GM23338 (cell line): Measurements from ENCODE around the gene NAALADL2. TPM values are rescaled to one million over a fixed set of nuclear protein-coding genes. Genes with fewer than 3 reads are reported as not detected.

Experiments used
- ATAC-seq: fragments of 200-7000 bp; cut with Tn5 transposase; 3 replicates; pipeline ENCODE4 v1.9.1; 2020
- DNase-seq: peaks from one replicate; pipeline ENCODE4 v3.0.0-alpha.2; 2015; ENCODE audit warnings: low spot score
- H2AFZ ChIP-seq: fragments of 200-600 bp; sonication (generic); 2 replicates; pipeline ENCODE4 v1.8.0; 2016; ENCODE audit warnings: antibody characterized with exemption, mild to moderate bottlenecking, moderate library complexity
- H3F3A ChIP-seq: fragments of 200-600 bp; sonication (generic); replicated peaks from 2 replicates; pipeline ENCODE4 v1.8.0; 2017; ENCODE audit warnings: antibody characterized with exemption, mixed run types, low read depth
- H3K27ac ChIP-seq: fragments of 200-600 bp; sonication (generic); 2 replicates; pipeline ENCODE4 v1.6.1; 2016; ENCODE audit warnings: low read depth
- H3K27me3 ChIP-seq: fragments of 200-600 bp; sonication (generic); 2 replicates; pipeline ENCODE4 v1.8.0; 2016; ENCODE audit warnings: mild to moderate bottlenecking, mixed run types, moderate library complexity; ENCODE audit not compliant: insufficient read depth
- H3K36me3 ChIP-seq: fragments of 200-600 bp; sonication (generic); 2 replicates; pipeline ENCODE4 v1.8.0; 2016; ENCODE audit warnings: mild to moderate bottlenecking; ENCODE audit not compliant: insufficient read depth
- H3K4me1 ChIP-seq: fragments of 200-600 bp; sonication (generic); 2 replicates; pipeline ENCODE4 v1.8.0; 2016; ENCODE audit warnings: mild to moderate bottlenecking, moderate library complexity; ENCODE audit not compliant: insufficient read depth
- H3K4me2 ChIP-seq: fragments of 200-600 bp; sonication (generic); 2 replicates; pipeline ENCODE4 v1.7.1; 2017; ENCODE audit warnings: mixed run types
- H3K4me3 ChIP-seq: fragments of 200-600 bp; sonication (generic); 2 replicates; pipeline ENCODE4 v1.6.1; 2016; ENCODE audit warnings: mixed run types
- H3K79me2 ChIP-seq: fragments of 200-600 bp; sonication (generic); replicated peaks from 2 replicates; pipeline ENCODE4 v1.8.0; 2017; ENCODE audit warnings: mild to moderate bottlenecking; ENCODE audit not compliant: insufficient read depth
- H3K9me2 ChIP-seq: fragments of 200-600 bp; sonication (generic); 2 replicates; pipeline ENCODE4 v1.8.0; 2017; ENCODE audit not compliant: insufficient read depth
- H4K20me1 ChIP-seq: fragments of 200-600 bp; sonication (generic); replicated peaks from 2 replicates; pipeline ENCODE4 v1.8.0; 2017; ENCODE audit warnings: mild to moderate bottlenecking; ENCODE audit not compliant: insufficient read depth
- H3K27ac Mint-ChIP-seq: 2 replicates; pipeline ENCODE4 v1.8.0; 2020; ENCODE audit warnings: inconsistent platforms, mild to moderate bottlenecking, moderate library complexity, mixed read lengths
- H3K27me3 Mint-ChIP-seq: 3 replicates; pipeline ENCODE4 v1.8.0; 2022; ENCODE audit warnings: low read depth, mild to moderate bottlenecking, moderate library complexity, mixed read lengths, inconsistent platforms; ENCODE audit not compliant: insufficient read depth, poor library complexity
- H3K36me3 Mint-ChIP-seq: 3 replicates; pipeline ENCODE4 v1.8.0; 2021; ENCODE audit warnings: low read depth, mild to moderate bottlenecking, inconsistent platforms, moderate library complexity, mixed read lengths
- H3K4me1 Mint-ChIP-seq: 3 replicates; pipeline ENCODE4 v1.8.0; 2020; ENCODE audit warnings: mild to moderate bottlenecking, inconsistent platforms, mixed read lengths
- H3K4me3 Mint-ChIP-seq: 3 replicates; pipeline ENCODE4 v1.8.0; 2021; ENCODE audit warnings: moderate library complexity, mild to moderate bottlenecking, inconsistent platforms, mixed read lengths
- H3K9me3 Mint-ChIP-seq: 3 replicates; pipeline ENCODE4 v1.8.0; 2020; ENCODE audit warnings: moderate library complexity, mild to moderate bottlenecking, inconsistent platforms, mixed read lengths
- CREB1 ChIP-seq: fragments of 250-450 bp; sonication (Bioruptor Pico); IDR thresholded peaks from 2 replicates; pipeline ENCODE4 v1.5.0; 2020; ENCODE audit warnings: low read depth, mild to moderate bottlenecking, moderate library complexity
- CTCF ChIP-seq, 2 experiments: fragments of 200-600 bp in 1 of 2; sonication (generic) in 1 of 2; conservative IDR thresholded peaks; 2 replicates each; pipeline versions ENCODE4 v1.5.1 to v1.6.1; 2016 to 2017; ENCODE audit warnings: antibody characterized with exemption in 2 of 2, low read depth in 2 of 2, mild to moderate bottlenecking in 2 of 2, moderate library complexity in 1 of 2
- ETS1 ChIP-seq: IDR thresholded peaks from 2 replicates; pipeline ENCODE4 v1.6.1; 2016; ENCODE audit warnings: antibody characterized with exemption
- EZH2 ChIP-seq: fragments of 200-600 bp; sonication (generic); IDR thresholded peaks from one replicate; pipeline ENCODE4 v1.8.0; 2017; ENCODE audit warnings: antibody characterized with exemption, mild to moderate bottlenecking, low read depth; ENCODE audit not compliant: unreplicated experiment
- EZH2phosphoT487 ChIP-seq: fragments of 200-600 bp; sonication (generic); IDR thresholded peaks from one replicate; pipeline ENCODE4 v1.8.1; 2018; ENCODE audit warnings: antibody characterized with exemption; ENCODE audit not compliant: unreplicated experiment
- JUNB ChIP-seq: IDR thresholded peaks from one replicate; pipeline ENCODE4 v1.6.1; 2016; ENCODE audit warnings: antibody characterized with exemption; ENCODE audit not compliant: unreplicated experiment
- NANOG ChIP-seq: IDR thresholded peaks from 2 replicates; pipeline ENCODE4 v1.6.1; 2016; ENCODE audit warnings: antibody characterized with exemption, borderline replicate concordance
- POLR2AphosphoS5 ChIP-seq: IDR thresholded peaks from 2 replicates; pipeline ENCODE4 v1.6.1; 2016; ENCODE audit warnings: antibody characterized with exemption, low read depth
- REST ChIP-seq: IDR thresholded peaks from one replicate; pipeline ENCODE4 v1.6.1; 2018; ENCODE audit warnings: antibody characterized with exemption; ENCODE audit not compliant: unreplicated experiment
- STAT1 ChIP-seq: IDR thresholded peaks from one replicate; pipeline ENCODE4 v1.6.1; 2016; ENCODE audit warnings: antibody characterized with exemption; ENCODE audit not compliant: unreplicated experiment
- ZNF114 ChIP-seq: fragments of 250-450 bp; sonication (Bioruptor Pico); IDR thresholded peaks from 2 replicates; pipeline ENCODE4 v1.5.0; 2020; ENCODE audit warnings: mild to moderate bottlenecking, moderate library complexity
- ZNF331 ChIP-seq: fragments of 250-450 bp; sonication (Bioruptor Pico); IDR thresholded peaks from 2 replicates; pipeline ENCODE4 v1.5.0; 2020; ENCODE audit warnings: low read depth, mild to moderate bottlenecking, moderate library complexity
- ZNF462 ChIP-seq: fragments of 250-450 bp; sonication (Bioruptor Pico); IDR thresholded peaks from 2 replicates; pipeline ENCODE4 v1.5.0; 2020; ENCODE audit warnings: mild to moderate bottlenecking, moderate library complexity
- polyA plus RNA-seq: library from polyadenylated mRNA; unstranded; fragments of >200 nt; fragmentation: Nextera tagmentation; extraction: Ambion mirVana; gene quantifications from 2 replicates; pipeline ENCODE4 v1.2.1, GENCODE V29; 2016
- total RNA-seq: library from RNA; depleted of rRNA; stranded (reverse); fragments of >200 nt; shearing (Covaris generic); gene quantifications from 2 replicates; pipeline ENCODE4 v1.2.3, GENCODE V29; 2014

NAALADL2 gene
- total and polyA plus RNA-seq, 2 experiments from 2014 or later: 1.6 to 2.6 TPM

- H3K4me1 Mint-ChIP-seq: no peaks in the 10 kb centered on the region
- H3K9me2 ChIP-seq: peaks cover 6% of the 10 kb centered on the region
- no peaks in the 10 kb centered on the region for H3K36me3 Mint-ChIP-seq
- no peak overlapping the region for H3K4me3 Mint-ChIP-seq
- no peak for ATAC-seq
- DNase-seq: no peak
- no peaks in the 10 kb centered on the region for H3K27me3 Mint-ChIP-seq
- H4K20me1 ChIP-seq: no peaks in the 10 kb centered on the region
- no peak overlapping the region for H2AFZ ChIP-seq
- H3K27me3 ChIP-seq: no peaks in the 10 kb centered on the region
- H3K9me3 Mint-ChIP-seq: no peaks in the 10 kb centered on the region
- no peak overlapping the region for H3K27ac ChIP-seq
- H3F3A ChIP-seq: no peaks in the 10 kb centered on the region
- no peaks in the 10 kb centered on the region for H3K36me3 ChIP-seq
- no peaks in the 10 kb centered on the region for H3K79me2 ChIP-seq
- H3K4me2 ChIP-seq: no peak overlapping the region
- no peak for TF ChIP-seq STAT1
- TF ChIP-seq EZH2: no peak
- TF ChIP-seq EZH2phosphoT487: no peak
- TF ChIP-seq REST: no peak
- TF ChIP-seq ETS1: no peak
- TF ChIP-seq CREB1 (CRISPR knock-in tag): no peak
- TF ChIP-seq POLR2AphosphoS5: no peak
- no peak for TF ChIP-seq NANOG
- TF ChIP-seq JUNB: no peak
- no peak for TF ChIP-seq ZNF331
- TF ChIP-seq ZNF114: no peak
- no peak for TF ChIP-seq ZNF462 (CRISPR knock-in tag)
- no peak for TF ChIP-seq CTCF (conservative IDR thresholded peaks at IDR 0.05; ENCODE audit: low read depth in 2 of 2)
- no peaks in the 10 kb centered on the region for H3K4me1 ChIP-seq
- no peak overlapping the region for H3K4me3 ChIP-seq
- H3K27ac Mint-ChIP-seq: no peak overlapping the region
Observed at GRCh38 chr3:175070946-175071345, 211.8 kb downstream of the NAALADL2 start.
